RWPE2 (cell line): Measurements from ENCODE around the gene DYRK1B.
"Not testable (repeated sequence)": the region's sequence is repeated elsewhere in the genome, so short reads cannot be mapped to it uniquely, and the experiment has no call there.

ENCODE experiments used
- ATAC-seq: fragments of 200-7000 bp; cut with Tn5 transposase; 3 replicates; pipeline ENCODE4 v1.9.1; 2021; ENCODE audit warnings: low read depth
- DNase-seq: peaks from one replicate; pipeline ENCODE4 v3.0.0-alpha.2; 2020; ENCODE audit warnings: low spot score
- H3K27ac ChIP-seq: fragments of 450-650 bp; 2 replicates; pipeline ENCODE4 v1.5.1; 2017; ENCODE audit warnings: mild to moderate bottlenecking; ENCODE audit not compliant: poor library complexity, severe bottlenecking
- H3K27me3 ChIP-seq: fragments of 250-450 bp; sonication (Bioruptor Pico); 2 replicates; pipeline ENCODE4 v1.5.1; 2021; ENCODE audit warnings: mild to moderate bottlenecking, moderate library complexity; ENCODE audit not compliant: insufficient read depth, poor library complexity, severe bottlenecking
- H3K36me3 ChIP-seq: fragments of 250-450 bp; sonication (Bioruptor Pico); 2 replicates; pipeline ENCODE4 v1.5.1; 2020; ENCODE audit warnings: low read depth, mild to moderate bottlenecking, moderate library complexity
- H3K4me1 ChIP-seq: fragments of 250-450 bp; sonication (Bioruptor Pico); 2 replicates; pipeline ENCODE4 v1.5.1; 2021; ENCODE audit warnings: mild to moderate bottlenecking, moderate library complexity; ENCODE audit not compliant: insufficient read depth, poor library complexity, severe bottlenecking
- H3K4me3 ChIP-seq: fragments of 250-450 bp; sonication (Bioruptor Pico); 2 replicates; pipeline ENCODE4 v1.5.1; 2021; ENCODE audit warnings: mild to moderate bottlenecking, moderate library complexity; ENCODE audit not compliant: severe bottlenecking
- H3K9me3 ChIP-seq: fragments of 250-450 bp; sonication (Bioruptor Pico); 2 replicates; pipeline ENCODE4 v1.5.1; 2021; ENCODE audit warnings: mild to moderate bottlenecking, moderate library complexity; ENCODE audit not compliant: severe bottlenecking
- CTCF ChIP-seq: fragments of 450-650 bp; IDR thresholded peaks from one replicate; pipeline ENCODE4 v1.5.1; 2017; ENCODE audit warnings: mild to moderate bottlenecking, moderate library complexity; ENCODE audit not compliant: poor library complexity, severe bottlenecking

The DYRK1B gene

GRCh38 chr19:39813264-39813993, 20.5 kb downstream of the DYRK1B start:
- DNase-seq: no peak

GRCh38 chr19:39811064-39811463, 22.9 kb downstream of the DYRK1B start:
- ATAC-seq: no peak
- H3K36me3 ChIP-seq: no peaks in the 10 kb centered on the region
- no peak overlapping the region for H3K4me3 ChIP-seq
- no peak overlapping the region for H3K27ac ChIP-seq
- no peaks in the 10 kb centered on the region for H3K27me3 ChIP-seq
- H3K4me1 ChIP-seq: no peaks in the 10 kb centered on the region
- no peak for TF ChIP-seq CTCF
- no peaks in the 10 kb centered on the region for H3K9me3 ChIP-seq
- no peak for DNase-seq

More at GRCh38 chr19:39813264-39813993, 20.5 kb downstream of the DYRK1B start:
- no peak for ATAC-seq
- no peak for TF ChIP-seq CTCF
- no peaks in the 10 kb centered on the region for H3K27me3 ChIP-seq
- no peaks in the 10 kb centered on the region for H3K4me1 ChIP-seq
- H3K27ac ChIP-seq: no peak overlapping the region
- H3K4me3 ChIP-seq: no peak overlapping the region
- no peaks in the 10 kb centered on the region for H3K9me3 ChIP-seq
- no peaks in the 10 kb centered on the region for H3K36me3 ChIP-seq

- no peaks in the 10 kb centered on the region for H3K4me1 ChIP-seq
- no peak for ATAC-seq
Observed at GRCh38 chr19:39810424-39810823, 23.5 kb downstream of the DYRK1B start.

GRCh38 chr19:39809368-39809767, 24.6 kb downstream of the DYRK1B start:
- ATAC-seq (no peak), DNase-seq (no peak)
- Histone ChIP-seq H3K4me3 (no peak overlapping the region), H3K9me3 (no peaks in the 10 kb centered on the region), H3K36me3 (no peaks in the 10 kb centered on the region), H3K4me1 (no peaks in the 10 kb centered on the region), H3K27ac (no peak overlapping the region), H3K27me3 (no peaks in the 10 kb centered on the region)
- no peak for TF ChIP-seq CTCF

More at GRCh38 chr19:39810424-39810823, 23.5 kb downstream of the DYRK1B start:
- no peaks in the 10 kb centered on the region for H3K27me3 ChIP-seq
- no peak overlapping the region for H3K4me3 ChIP-seq
- no peak for TF ChIP-seq CTCF
- no peak overlapping the region for H3K27ac ChIP-seq
- no peaks in the 10 kb centered on the region for H3K9me3 ChIP-seq
- DNase-seq: no peak
- H3K36me3 ChIP-seq: no peaks in the 10 kb centered on the region

- H3K27me3 ChIP-seq, H3K4me1 ChIP-seq, H3K27ac ChIP-seq, H3K9me3 ChIP-seq, ATAC-seq, DNase-seq, H3K4me3 ChIP-seq, H3K36me3 ChIP-seq: not testable (repeated sequence)
Observed at GRCh38 chr19:39808688-39809087, 25.3 kb downstream of the DYRK1B start.
